Measurements from ENCODE around the gene ATP6AP1.
"Not testable (repeated sequence)": the region's sequence is repeated elsewhere in the genome, so short reads cannot be mapped to it uniquely, and the experiment has no call there.

Gene ATP6AP1

GRCh38 chrX:154384284-154384892, 44.1 kb upstream of the ATP6AP1 start:
- Histone ChIP-seq H3K4me3 (ENCODE audit: low read depth, low read length) (no peak overlapping the region), H3K9ac (no peak overlapping the region), H3K27ac (no peak overlapping the region)

DNA sequence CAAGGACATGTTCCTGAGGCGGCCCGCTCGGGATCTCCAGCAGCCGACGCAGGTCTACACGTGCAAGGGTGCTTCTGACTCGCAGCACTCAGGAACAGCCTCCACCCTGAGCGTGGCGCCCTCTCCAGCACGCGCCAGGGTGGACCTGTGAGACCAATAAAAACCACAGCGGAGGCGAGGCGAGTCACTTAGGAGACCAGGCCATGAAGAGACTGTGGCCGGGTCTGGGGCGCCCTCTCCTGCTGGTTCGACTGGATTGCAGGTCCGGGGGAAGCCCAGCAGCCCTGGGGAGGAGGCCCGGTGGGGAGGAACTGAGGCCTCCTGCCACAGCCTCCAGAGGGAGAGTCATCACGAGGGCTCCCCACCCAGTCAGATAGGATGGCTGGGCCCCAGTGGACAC, 40.4 kb upstream of the ATP6AP1 start:
- not testable (repeated sequence) for H3K4me3 ChIP-seq (ENCODE audit: low read depth, low read length); H3K9me3 ChIP-seq (ENCODE audit: control insufficient read depth, low read length); H2AFZ ChIP-seq; H3K27ac ChIP-seq; H3K27me3 ChIP-seq (ENCODE audit: control insufficient read depth, insufficient read depth, low read length); H3K79me2 ChIP-seq; H3K4me2 ChIP-seq (ENCODE audit: low read length); H3K9ac ChIP-seq; H3K36me3 ChIP-seq (ENCODE audit: control insufficient read depth, insufficient read depth, low read length); H3K4me1 ChIP-seq

More at GRCh38 chrX:154384284-154384892, 44.1 kb upstream of the ATP6AP1 start:
- Histone ChIP-seq H2AFZ (no peak overlapping the region), H3K36me3 (ENCODE audit: control insufficient read depth, insufficient read depth, low read length) (no peaks in the 10 kb centered on the region), H3K9me3 (ENCODE audit: control insufficient read depth, low read length) (no peaks in the 10 kb centered on the region), H3K27me3 (ENCODE audit: control insufficient read depth, insufficient read depth, low read length) (no peaks in the 10 kb centered on the region), H3K4me2 (ENCODE audit: low read length) (no peak overlapping the region), H3K79me2 (no peaks in the 10 kb centered on the region), H3K4me1 (no peaks in the 10 kb centered on the region)
- peak; percentile 54 for TF ChIP-seq CTCF (IDR thresholded peaks at IDR 0.05)

GRCh38 chrX:154388649-154389048, 39.8 kb upstream of the ATP6AP1 start:
- not testable (repeated sequence) for H3K36me3 ChIP-seq (ENCODE audit: control insufficient read depth, insufficient read depth, low read length); H3K27ac ChIP-seq

GRCh38 chrX:154389812-154390747, 38.4 kb upstream of the ATP6AP1 start:
- not testable (repeated sequence) for H3K27me3 ChIP-seq (ENCODE audit: control insufficient read depth, insufficient read depth, low read length); H3K36me3 ChIP-seq (ENCODE audit: control insufficient read depth, insufficient read depth, low read length); H3K4me1 ChIP-seq; H2AFZ ChIP-seq; H3K9me3 ChIP-seq (ENCODE audit: control insufficient read depth, low read length); H3K9ac ChIP-seq; H3K4me2 ChIP-seq (ENCODE audit: low read length); H3K79me2 ChIP-seq; H3K27ac ChIP-seq; H3K4me3 ChIP-seq (ENCODE audit: low read depth, low read length)

More at GRCh38 chrX:154388649-154389048, 39.8 kb upstream of the ATP6AP1 start:
- H3K4me3 ChIP-seq (ENCODE audit: low read depth, low read length); H3K4me2 ChIP-seq (ENCODE audit: low read length); H3K79me2 ChIP-seq; H3K27me3 ChIP-seq (ENCODE audit: control insufficient read depth, insufficient read depth, low read length); H3K9me3 ChIP-seq (ENCODE audit: control insufficient read depth, low read length); H3K4me1 ChIP-seq; H3K9ac ChIP-seq; H2AFZ ChIP-seq: not testable (repeated sequence)

DNA sequence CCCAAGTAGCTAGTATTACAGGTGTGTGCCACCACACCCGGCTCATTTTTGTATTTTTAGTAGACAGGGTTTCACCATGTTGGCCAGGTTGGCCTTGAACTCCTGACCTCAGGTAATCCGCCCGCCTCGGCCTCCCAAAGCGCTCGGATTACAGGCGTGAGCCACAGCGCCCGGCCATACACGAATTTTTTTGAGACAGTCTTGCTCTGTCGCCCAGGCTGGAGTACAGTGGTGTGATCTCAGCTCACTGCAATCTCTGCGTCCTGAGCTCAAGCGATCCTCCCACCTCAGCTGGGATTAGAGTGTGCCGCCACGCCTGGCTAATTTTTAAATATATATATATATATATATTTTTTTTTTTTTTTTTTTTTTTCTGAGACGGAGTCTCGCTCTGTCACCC, 32.1 kb upstream of the ATP6AP1 start:
- H3K4me2 ChIP-seq (ENCODE audit: low read length); H3K79me2 ChIP-seq; H3K36me3 ChIP-seq (ENCODE audit: control insufficient read depth, insufficient read depth, low read length); H3K9ac ChIP-seq; H3K9me3 ChIP-seq (ENCODE audit: control insufficient read depth, low read length); H3K4me3 ChIP-seq (ENCODE audit: low read depth, low read length); H2AFZ ChIP-seq; H3K4me1 ChIP-seq; H3K27me3 ChIP-seq (ENCODE audit: control insufficient read depth, insufficient read depth, low read length); H3K27ac ChIP-seq: not testable (repeated sequence)

- H3K4me2 ChIP-seq (ENCODE audit: low read length) = peak overlapping the region; percentile 83
- H3K27ac ChIP-seq = peak overlapping the region; percentile 100
- H3K79me2 ChIP-seq = no peaks in the 10 kb centered on the region
- H3K4me3 ChIP-seq (ENCODE audit: low read depth, low read length) = peak overlapping the region; percentile 97
- no peak for TF ChIP-seq CTCF (IDR thresholded peaks at IDR 0.05)
- no peaks in the 10 kb centered on the region for H3K9me3 ChIP-seq (ENCODE audit: control insufficient read depth, low read length)
- no peaks in the 10 kb centered on the region for H3K27me3 ChIP-seq (ENCODE audit: control insufficient read depth, insufficient read depth, low read length)
- no peak overlapping the region for H3K9ac ChIP-seq
- no peaks in the 10 kb centered on the region for H3K36me3 ChIP-seq (ENCODE audit: control insufficient read depth, insufficient read depth, low read length)
- H3K4me1 ChIP-seq = no peaks in the 10 kb centered on the region
- H2AFZ ChIP-seq = peak overlapping the region; percentile 84
These were observed 31.2 kb upstream of the ATP6AP1 start for GRCh38 chrX:154396973-154397887.
